ENCODE measurements around the gene SYCP1. TPM values are rescaled to one million over a fixed set of nuclear protein-coding genes. Genes with fewer than 3 reads are reported as not detected.

SYCP1 gene
- total RNA-seq, 4 donors from 2014 or later = not detected

DNA sequence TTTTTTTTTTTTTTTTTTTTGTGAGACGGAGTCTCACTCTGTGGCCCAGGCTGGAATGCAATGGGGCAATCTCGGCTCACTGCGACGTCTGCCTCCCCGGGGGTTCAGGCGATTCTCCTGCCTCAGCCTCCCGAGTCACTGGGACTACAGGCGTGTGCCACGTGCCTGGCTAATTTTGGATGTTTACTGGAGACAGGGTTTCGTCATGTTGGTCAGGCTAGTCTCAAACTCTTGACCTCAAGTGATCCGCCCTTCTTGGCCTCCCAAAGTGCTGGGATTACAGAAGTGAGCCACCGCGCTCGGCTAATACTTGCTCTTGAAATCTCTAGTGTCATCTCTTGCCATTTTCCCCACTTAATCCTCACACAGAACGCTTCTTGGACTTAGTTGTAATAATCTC lies 1.1 kb upstream of the SYCP1 start:
- no peaks in the 10 kb centered on the region for H3K9me3 ChIP-seq
- DNase-seq = no peak
- WGBS, 2 donors (ENCODE audit: low coverage in 1 of 2) = 88% methylated on average over 15 of the region's 15 CpGs; no CpG with 5 or more reads in 1 of the 2 donors
- no peak overlapping the region for H3K4me3 ChIP-seq
- intact Hi-C loops (cut with DNase I; ENCODE audit: low total_unique reads) (no loop called here), in situ Hi-C loops (cut with MboI; ENCODE audit: low pct_ligation_motif_present in 1 of 4, low pct_unique_long_range_greater_than_20kb in 1 of 4, low sequenced_read_pairs in 3 of 4) (no loop called here)
- peaks cover 0 to 3% (median 0%) of the 10 kb centered on the region in 4 donors for H3K4me1 ChIP-seq
- no peak overlapping the region for H3K27ac ChIP-seq
- no peaks in the 10 kb centered on the region for H3K36me3 ChIP-seq
- TF ChIP-seq, protein P1, sequence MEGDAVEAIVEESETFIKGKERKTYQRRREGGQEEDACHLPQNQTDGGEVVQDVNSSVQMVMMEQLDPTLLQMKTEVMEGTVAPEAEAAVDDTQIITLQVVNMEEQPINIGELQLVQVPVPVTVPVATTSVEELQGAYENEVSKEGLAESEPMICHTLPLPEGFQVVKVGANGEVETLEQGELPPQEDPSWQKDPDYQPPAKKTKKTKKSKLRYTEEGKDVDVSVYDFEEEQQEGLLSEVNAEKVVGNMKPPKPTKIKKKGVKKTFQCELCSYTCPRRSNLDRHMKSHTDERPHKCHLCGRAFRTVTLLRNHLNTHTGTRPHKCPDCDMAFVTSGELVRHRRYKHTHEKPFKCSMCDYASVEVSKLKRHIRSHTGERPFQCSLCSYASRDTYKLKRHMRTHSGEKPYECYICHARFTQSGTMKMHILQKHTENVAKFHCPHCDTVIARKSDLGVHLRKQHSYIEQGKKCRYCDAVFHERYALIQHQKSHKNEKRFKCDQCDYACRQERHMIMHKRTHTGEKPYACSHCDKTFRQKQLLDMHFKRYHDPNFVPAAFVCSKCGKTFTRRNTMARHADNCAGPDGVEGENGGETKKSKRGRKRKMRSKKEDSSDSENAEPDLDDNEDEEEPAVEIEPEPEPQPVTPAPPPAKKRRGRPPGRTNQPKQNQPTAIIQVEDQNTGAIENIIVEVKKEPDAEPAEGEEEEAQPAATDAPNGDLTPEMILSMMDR (IDR thresholded peaks at IDR 0.05) = no peak
- TF ChIP-seq POLR2A (IDR thresholded peaks at IDR 0.05) = no peak
- H3K27me3 ChIP-seq = peaks cover 33% of the 10 kb centered on the region

DNA sequence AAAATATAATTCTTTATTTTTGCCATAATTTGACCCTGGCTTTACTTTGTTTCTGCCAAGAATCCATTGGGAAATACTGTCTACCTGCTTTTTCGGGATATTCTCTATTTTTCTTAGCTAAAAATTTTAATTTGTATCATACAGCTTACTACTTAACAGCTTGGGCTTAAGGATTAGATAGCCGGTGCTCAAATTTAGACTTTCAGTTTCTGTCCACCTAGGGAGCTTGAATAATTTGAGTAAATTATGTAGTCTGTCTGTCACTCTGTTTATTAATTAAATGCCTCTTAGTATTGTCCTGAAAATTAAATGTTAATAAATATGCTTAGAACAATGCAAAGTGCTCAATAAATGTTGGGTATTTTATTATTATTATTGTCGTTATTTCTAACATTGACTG lies 6.7 kb downstream of the SYCP1 start:
- TF ChIP-seq POLR2AphosphoS5 (IDR thresholded peaks at IDR 0.05) (no peak), EP300 (IDR thresholded peaks at IDR 0.05; ENCODE audit: low read depth) (no peak), POLR2A (IDR thresholded peaks at IDR 0.05) (no peak)
- TF ChIP-seq, protein P1 (IDR thresholded peaks at IDR 0.05) = no peak
- Histone ChIP-seq H3K36me3 (no peaks in the 10 kb centered on the region), H3K27ac (no peak overlapping the region), H3K9me3 (no peaks in the 10 kb centered on the region), H3K27me3 (peaks cover 10% of the 10 kb centered on the region), H3K4me1 (no peaks in the 10 kb centered on the region), H3K4me3 (no peak overlapping the region)
- DNase-seq = no peak
- in situ Hi-C loops (cut with MboI; ENCODE audit: low pct_ligation_motif_present in 1 of 4, low pct_unique_long_range_greater_than_20kb in 1 of 4, low sequenced_read_pairs in 3 of 4) = no loop called here
- intact Hi-C loops (cut with DNase I; ENCODE audit: low total_unique reads) = no loop called here
- WGBS, 2 donors (ENCODE audit: low coverage in 1 of 2) = 66 to 73% methylated on average over 3 of the region's 3 CpGs

DNA sequence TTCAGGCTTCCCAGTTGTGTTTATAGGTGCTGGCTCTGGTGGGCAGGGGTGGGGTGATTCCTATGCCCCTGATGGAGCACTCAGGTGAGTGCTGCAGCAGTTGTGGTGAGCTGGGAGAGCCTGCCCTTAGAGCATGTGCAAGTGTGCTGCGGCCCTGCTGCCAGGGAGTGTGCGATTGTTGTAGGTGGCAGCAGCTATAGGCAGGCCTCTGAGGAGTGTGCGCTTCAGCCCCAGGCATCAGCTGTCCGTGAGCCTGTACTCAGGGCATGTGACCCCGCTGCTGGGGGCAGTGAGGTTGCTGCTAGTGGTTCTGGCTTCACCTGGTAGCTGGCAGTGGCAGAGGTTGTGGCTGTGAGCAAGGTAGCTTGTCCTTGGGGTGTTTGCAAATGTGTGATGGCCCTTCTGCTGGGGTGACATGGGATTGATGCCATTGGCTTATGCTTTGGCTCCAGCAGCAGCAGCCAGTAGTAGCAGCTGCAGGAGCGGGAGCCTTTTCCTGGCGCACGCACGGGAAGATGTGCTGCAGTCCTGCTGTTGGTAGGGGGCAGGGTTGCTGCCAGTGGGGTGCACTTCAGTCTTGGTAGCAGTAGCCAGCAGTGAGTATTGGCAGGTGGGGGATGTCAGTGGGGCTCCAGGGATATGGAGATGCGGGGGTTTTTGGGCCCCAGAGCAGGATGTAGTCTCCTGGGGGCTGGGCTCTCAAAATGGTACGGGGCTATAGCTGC lies 37.7 kb downstream of the SYCP1 start:
- Histone ChIP-seq H3K9me3 (no peaks in the 10 kb centered on the region), H3K4me1 (no peaks in the 10 kb centered on the region), H3K27ac (no peak overlapping the region), H3K27me3 (peaks cover 14% of the 10 kb centered on the region), H3K36me3 (no peaks in the 10 kb centered on the region), H3K4me3 (no peak overlapping the region)
- in situ Hi-C loops (cut with MboI; ENCODE audit: low pct_ligation_motif_present in 1 of 4, low pct_unique_long_range_greater_than_20kb in 1 of 4, low sequenced_read_pairs in 3 of 4) = no loop called here
- 63 to 70% methylated on average over 2 to 8 of the region's 11 CpGs for WGBS, 2 donors (ENCODE audit: low coverage in 1 of 2)
- no peak for TF ChIP-seq POLR2AphosphoS5 (IDR thresholded peaks at IDR 0.05)
- TF ChIP-seq POLR2A (IDR thresholded peaks at IDR 0.05) = no peak
- TF ChIP-seq, protein P1 (IDR thresholded peaks at IDR 0.05) = no peak
- no peak for TF ChIP-seq EP300 (IDR thresholded peaks at IDR 0.05; ENCODE audit: low read depth)
- DNase-seq = no peak
- intact Hi-C loops (cut with DNase I; ENCODE audit: low total_unique reads) = no loop called here

- 61 to 92% methylated on average over 2 to 3 of the region's 3 CpGs for WGBS, 2 donors (ENCODE audit: low coverage in 1 of 2)
- intact Hi-C loops (cut with DNase I; ENCODE audit: low total_unique reads) (no loop called here), in situ Hi-C loops (cut with MboI; ENCODE audit: low pct_ligation_motif_present in 1 of 4, low pct_unique_long_range_greater_than_20kb in 1 of 4, low sequenced_read_pairs in 3 of 4) (no loop called here)
- TF ChIP-seq POLR2A (IDR thresholded peaks at IDR 0.05) = no peak
- TF ChIP-seq POLR2AphosphoS5 (IDR thresholded peaks at IDR 0.05) = no peak
- TF ChIP-seq, protein P1 (IDR thresholded peaks at IDR 0.05) = no peak
- TF ChIP-seq EP300 (IDR thresholded peaks at IDR 0.05; ENCODE audit: low read depth) = no peak
- Histone ChIP-seq H3K4me1 (no peaks in the 10 kb centered on the region), H3K4me3 (no peak overlapping the region), H3K27me3 (peaks cover 10% of the 10 kb centered on the region), H3K27ac (no peak overlapping the region), H3K36me3 (no peaks in the 10 kb centered on the region), H3K9me3 (no peaks in the 10 kb centered on the region)
- DNase-seq = no peak
These were observed 42.1 kb downstream of the SYCP1 start for GRCh38 chr1:114896795-114897194.

Data from transverse colon (tissue), 4 donors.